Kidney epithelial cell (primary cell): ENCODE results near the gene TOMM22. TPM values are rescaled to one million over a fixed set of nuclear protein-coding genes. Genes with fewer than 3 reads are reported as not detected.
A peak's percentile ranks its signal among the peaks of the same experiment; 100 is the strongest.

Source experiments
- DNase-seq: peaks from one replicate; pipeline ENCODE4 v3.0.0-alpha.2; 2010; ENCODE audit warnings: low read depth
- H3K27me3 ChIP-seq: 2 replicates; pipeline ENCODE4 v1.6.0; 2011; ENCODE audit warnings: low read length; ENCODE audit not compliant: control insufficient read depth, insufficient read depth
- H3K36me3 ChIP-seq: 2 replicates; pipeline ENCODE4 v1.5.1; 2011; ENCODE audit warnings: low read length; ENCODE audit not compliant: control insufficient read depth, insufficient read depth
- H3K4me3 ChIP-seq: 2 replicates; pipeline ENCODE4 v1.5.1; 2011; ENCODE audit warnings: low read depth, mild to moderate bottlenecking, control low read depth, low read length
- total RNA-seq: library from RNA; depleted of rRNA; stranded (reverse); fragments of >200 nt; gene quantifications from 2 replicates; pipeline ENCODE4 v1.2.3, GENCODE V29; 2015
- TF ChIP-seq, protein P1 (sequence below): IDR thresholded peaks from 2 replicates; pipeline ENCODE4 v1.5.1; 2011; ENCODE audit warnings: mild to moderate bottlenecking, moderate library complexity, low read length, control low read depth, inconsistent platforms; ENCODE audit not compliant: insufficient read depth, poor library complexity, severe bottlenecking

Gene TOMM22
- total RNA-seq, 1 donor from 2014 or later: 56.4 TPM

DNA sequence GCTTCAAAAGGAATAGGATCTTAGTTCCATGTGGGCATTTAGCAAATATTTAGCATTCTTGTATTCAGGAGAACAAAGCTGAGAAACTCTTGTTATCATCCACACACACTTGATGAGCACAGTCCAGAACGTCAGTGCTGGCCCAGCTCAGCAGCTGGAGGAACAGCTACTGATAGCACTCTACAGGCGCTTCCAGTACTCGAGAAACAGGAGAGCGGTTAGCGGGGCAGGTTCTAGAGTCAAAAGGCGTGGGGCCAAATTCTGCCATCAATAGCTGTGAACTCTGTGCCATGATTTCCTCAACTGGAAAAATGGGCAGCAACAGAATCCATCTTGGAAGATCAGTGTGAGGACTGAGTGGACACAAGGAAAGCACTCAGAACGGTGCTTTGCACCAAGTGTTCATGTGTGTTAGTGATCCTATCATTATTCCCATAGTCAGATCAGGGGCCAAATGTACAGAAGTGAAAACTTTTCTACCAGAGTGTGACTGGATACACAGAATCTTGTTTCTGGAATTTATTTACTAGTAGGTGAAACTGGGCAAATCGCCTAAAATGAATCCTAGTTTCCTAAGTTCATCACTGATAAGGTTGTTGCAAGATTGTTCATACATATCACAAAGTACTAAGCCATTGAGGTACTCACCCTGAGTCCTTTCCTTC lies 15.8 kb downstream of the TOMM22 start:
- no peak for DNase-seq
- H3K4me3 ChIP-seq: no peak overlapping the region
- no peaks in the 10 kb centered on the region for H3K36me3 ChIP-seq
- TF ChIP-seq, protein P1, sequence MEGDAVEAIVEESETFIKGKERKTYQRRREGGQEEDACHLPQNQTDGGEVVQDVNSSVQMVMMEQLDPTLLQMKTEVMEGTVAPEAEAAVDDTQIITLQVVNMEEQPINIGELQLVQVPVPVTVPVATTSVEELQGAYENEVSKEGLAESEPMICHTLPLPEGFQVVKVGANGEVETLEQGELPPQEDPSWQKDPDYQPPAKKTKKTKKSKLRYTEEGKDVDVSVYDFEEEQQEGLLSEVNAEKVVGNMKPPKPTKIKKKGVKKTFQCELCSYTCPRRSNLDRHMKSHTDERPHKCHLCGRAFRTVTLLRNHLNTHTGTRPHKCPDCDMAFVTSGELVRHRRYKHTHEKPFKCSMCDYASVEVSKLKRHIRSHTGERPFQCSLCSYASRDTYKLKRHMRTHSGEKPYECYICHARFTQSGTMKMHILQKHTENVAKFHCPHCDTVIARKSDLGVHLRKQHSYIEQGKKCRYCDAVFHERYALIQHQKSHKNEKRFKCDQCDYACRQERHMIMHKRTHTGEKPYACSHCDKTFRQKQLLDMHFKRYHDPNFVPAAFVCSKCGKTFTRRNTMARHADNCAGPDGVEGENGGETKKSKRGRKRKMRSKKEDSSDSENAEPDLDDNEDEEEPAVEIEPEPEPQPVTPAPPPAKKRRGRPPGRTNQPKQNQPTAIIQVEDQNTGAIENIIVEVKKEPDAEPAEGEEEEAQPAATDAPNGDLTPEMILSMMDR: no peak
- H3K27me3 ChIP-seq: no peaks in the 10 kb centered on the region

DNA sequence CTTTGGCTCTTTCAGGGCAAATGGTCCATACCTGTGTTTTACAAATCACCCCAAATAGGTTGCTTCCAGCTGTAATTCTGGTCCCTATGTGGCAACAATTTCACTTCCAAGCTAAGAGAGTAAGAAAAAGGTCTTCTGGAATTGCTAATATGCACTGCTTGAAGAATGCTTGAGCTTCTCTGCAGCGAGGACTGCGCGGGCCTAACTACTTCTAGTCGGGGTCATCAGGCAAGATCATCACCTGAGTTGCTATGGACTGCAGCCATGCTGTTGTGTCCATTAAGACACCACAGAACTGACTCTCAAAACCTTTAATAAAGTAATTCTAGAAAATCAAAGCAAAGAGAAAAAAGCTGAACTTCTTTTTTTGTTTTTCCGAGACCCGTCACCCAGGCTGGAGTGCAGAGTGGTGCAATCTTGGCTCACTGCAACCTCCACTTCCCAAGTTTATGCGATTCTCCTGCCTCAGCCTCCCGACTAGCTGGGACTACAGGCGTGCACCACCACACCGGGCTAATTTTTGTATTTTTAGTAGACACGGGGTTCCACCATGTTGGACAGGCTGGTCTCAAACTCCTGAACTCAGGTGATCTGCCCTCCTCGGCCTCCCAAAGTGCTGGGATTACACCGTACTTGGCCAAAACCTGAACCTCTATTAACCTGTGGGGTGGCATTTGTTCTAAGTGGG lies 16.8 kb downstream of the TOMM22 start:
- Histone ChIP-seq H3K4me3 (peak overlapping the region; percentile 59), H3K27me3 (no peaks in the 10 kb centered on the region), H3K36me3 (no peaks in the 10 kb centered on the region)
- no peak for DNase-seq
- TF ChIP-seq, protein P1: no peak

DNA sequence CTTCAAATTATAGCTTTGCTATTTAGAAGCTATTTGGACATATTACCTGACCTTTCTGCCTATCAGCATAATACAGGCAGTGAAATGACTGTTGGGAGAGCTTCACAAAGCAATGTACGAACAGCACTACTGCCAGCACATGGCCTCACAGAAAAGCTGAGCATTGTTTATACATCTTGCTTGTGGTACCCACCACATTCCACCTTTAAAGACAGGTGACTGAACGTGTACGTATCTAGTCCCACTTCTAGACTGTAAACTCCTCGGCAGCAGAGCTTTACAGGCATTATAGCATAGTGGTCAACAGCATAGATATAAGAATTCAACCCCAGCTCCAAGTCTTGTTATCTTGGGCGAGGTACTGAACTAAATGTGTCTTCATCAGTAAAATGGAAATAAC lies 17.4 kb downstream of the TOMM22 start:
- H3K36me3 ChIP-seq: no peaks in the 10 kb centered on the region
- DNase-seq: no peak
- peak overlapping the region; percentile 59 for H3K4me3 ChIP-seq
- TF ChIP-seq, protein P1: no peak
- H3K27me3 ChIP-seq: no peaks in the 10 kb centered on the region

DNA sequence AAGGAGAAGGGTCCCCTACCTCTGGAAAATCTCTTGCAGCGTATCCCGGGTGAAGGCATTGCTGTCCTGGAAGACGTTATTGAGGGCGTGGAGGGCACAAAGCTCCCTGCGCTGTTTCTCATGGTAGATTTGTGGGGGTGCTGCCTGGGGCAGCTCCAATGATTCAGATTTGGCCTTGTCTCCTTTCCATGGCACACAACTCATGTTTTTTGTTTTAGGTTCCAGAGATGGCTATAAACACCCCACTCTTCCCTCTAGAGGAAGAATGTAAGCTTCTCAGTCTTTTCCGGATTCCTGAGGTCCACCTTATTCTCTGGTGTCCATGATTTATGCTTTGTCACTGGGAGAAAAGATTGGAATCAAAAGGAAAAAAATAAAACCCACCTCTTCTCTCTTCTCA lies 18.0 kb downstream of the TOMM22 start:
- Histone ChIP-seq H3K4me3 (peak overlapping the region; percentile 59), H3K36me3 (no peaks in the 10 kb centered on the region), H3K27me3 (no peaks in the 10 kb centered on the region)
- TF ChIP-seq, protein P1: no peak
- DNase-seq: no peak

DNA sequence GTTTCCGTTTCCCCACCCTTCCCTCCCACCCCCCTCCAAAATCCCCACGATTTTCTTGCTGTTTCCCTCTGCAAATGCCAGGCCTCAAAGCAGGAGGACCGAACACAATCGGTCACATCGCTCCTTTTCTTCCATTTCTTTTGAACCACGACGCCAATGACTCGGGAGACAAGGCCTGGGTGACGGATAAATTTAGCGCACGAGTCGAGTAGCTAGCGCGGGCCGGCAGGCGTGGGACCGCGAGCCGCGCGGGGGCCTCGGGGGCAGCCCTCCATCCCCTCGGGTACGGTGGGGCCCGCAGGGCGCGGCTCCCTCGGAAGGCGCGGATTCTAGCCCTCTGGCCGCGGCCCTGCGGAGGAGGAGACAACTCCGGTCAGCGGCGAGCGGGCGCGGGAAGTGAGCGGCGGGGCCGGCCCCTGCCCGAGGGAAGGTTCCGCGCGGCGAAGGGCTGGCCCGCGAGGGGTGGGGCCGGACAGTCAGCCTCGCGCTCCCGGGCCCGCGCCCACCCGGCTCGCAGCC lies 18.6 kb downstream of the TOMM22 start:
- H3K36me3 ChIP-seq: no peaks in the 10 kb centered on the region
- DNase-seq: no peak

More for the DNA sequence above, 18.6 kb downstream of the TOMM22 start:
- no peaks in the 10 kb centered on the region for H3K27me3 ChIP-seq
- TF ChIP-seq, protein P1: no peak
- peak overlapping the region; percentile 59 for H3K4me3 ChIP-seq
